ENCODE data around the gene AGAP5.
"Not testable (repeated sequence)": the region's sequence is repeated elsewhere in the genome, so short reads cannot be mapped to it uniquely, and the experiment has no call there.

The AGAP5 gene

GRCh38 chr10:73715179-73716156 lies 17.6 kb upstream of the AGAP5 start:
- H3K4me3 ChIP-seq (ENCODE audit: low read length in 2 of 2); H3K4me1 ChIP-seq (ENCODE audit: control insufficient read depth in 2 of 2, insufficient read depth in 2 of 2, low read length in 2 of 2); H3K9ac ChIP-seq (ENCODE audit: low read depth in 1 of 2, low read length in 2 of 2); H3K9me3 ChIP-seq (ENCODE audit: control insufficient read depth in 2 of 2, low read length in 2 of 2); H3K27me3 ChIP-seq (ENCODE audit: control insufficient read depth in 2 of 2, insufficient read depth in 2 of 2, low read length in 2 of 2); H3K27ac ChIP-seq (ENCODE audit: low read depth in 2 of 2, low read length in 2 of 2): not testable (repeated sequence)
- H3K36me3 ChIP-seq (ENCODE audit: control insufficient read depth in 2 of 2, insufficient read depth in 2 of 2, low read length in 2 of 2), result peaks cover 24 to 42% of the 10 kb centered on the region in 2 donors

DNA sequence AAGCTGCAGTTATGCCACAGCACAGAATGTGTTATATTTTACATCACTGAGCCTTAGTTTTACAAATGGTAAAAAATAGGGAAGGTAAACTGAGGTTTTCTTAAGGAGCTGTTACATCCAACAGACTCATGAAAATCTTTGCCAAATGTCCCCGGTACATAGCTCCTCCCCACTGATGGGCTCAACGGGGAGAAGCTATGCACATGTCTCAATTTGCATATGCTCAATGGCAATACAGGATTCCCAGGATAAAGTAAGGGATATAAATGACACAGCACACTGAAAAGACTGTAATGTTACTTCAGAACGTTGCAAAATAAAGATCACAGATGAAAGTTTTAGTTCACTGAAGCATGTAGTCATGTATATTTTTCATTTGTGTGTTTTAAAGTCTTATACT lies 16.6 kb upstream of the AGAP5 start:
- H3K4me1 ChIP-seq (ENCODE audit: control insufficient read depth in 2 of 2, insufficient read depth in 2 of 2, low read length in 2 of 2); H3K27ac ChIP-seq (ENCODE audit: low read depth in 2 of 2, low read length in 2 of 2); H3K27me3 ChIP-seq (ENCODE audit: control insufficient read depth in 2 of 2, insufficient read depth in 2 of 2, low read length in 2 of 2); H3K4me3 ChIP-seq (ENCODE audit: low read length in 2 of 2); H3K9ac ChIP-seq (ENCODE audit: low read depth in 1 of 2, low read length in 2 of 2); H3K9me3 ChIP-seq (ENCODE audit: control insufficient read depth in 2 of 2, low read length in 2 of 2): not testable (repeated sequence)
- peaks cover 26 to 41% of the 10 kb centered on the region in 2 donors for H3K36me3 ChIP-seq (ENCODE audit: control insufficient read depth in 2 of 2, insufficient read depth in 2 of 2, low read length in 2 of 2)

GRCh38 chr10:73713912-73714311 lies 16.0 kb upstream of the AGAP5 start:
- not testable (repeated sequence) for H3K9ac ChIP-seq (ENCODE audit: low read depth in 1 of 2, low read length in 2 of 2); H3K27me3 ChIP-seq (ENCODE audit: control insufficient read depth in 2 of 2, insufficient read depth in 2 of 2, low read length in 2 of 2); H3K4me3 ChIP-seq (ENCODE audit: low read length in 2 of 2); H3K27ac ChIP-seq (ENCODE audit: low read depth in 2 of 2, low read length in 2 of 2); H3K9me3 ChIP-seq (ENCODE audit: control insufficient read depth in 2 of 2, low read length in 2 of 2); H3K4me1 ChIP-seq (ENCODE audit: control insufficient read depth in 2 of 2, insufficient read depth in 2 of 2, low read length in 2 of 2)
- H3K36me3 ChIP-seq (ENCODE audit: control insufficient read depth in 2 of 2, insufficient read depth in 2 of 2, low read length in 2 of 2), result peaks cover 26 to 37% of the 10 kb centered on the region in 2 donors

GRCh38 chr10:73711683-73712082 lies 13.8 kb upstream of the AGAP5 start:
- H3K27me3 ChIP-seq (ENCODE audit: control insufficient read depth in 2 of 2, insufficient read depth in 2 of 2, low read length in 2 of 2); H3K27ac ChIP-seq (ENCODE audit: low read depth in 2 of 2, low read length in 2 of 2); H3K9me3 ChIP-seq (ENCODE audit: control insufficient read depth in 2 of 2, low read length in 2 of 2); H3K9ac ChIP-seq (ENCODE audit: low read depth in 1 of 2, low read length in 2 of 2); H3K4me1 ChIP-seq (ENCODE audit: control insufficient read depth in 2 of 2, insufficient read depth in 2 of 2, low read length in 2 of 2); H3K4me3 ChIP-seq (ENCODE audit: low read length in 2 of 2): not testable (repeated sequence)
- H3K36me3 ChIP-seq (ENCODE audit: control insufficient read depth in 2 of 2, insufficient read depth in 2 of 2, low read length in 2 of 2), result peaks cover 17 to 21% of the 10 kb centered on the region in 2 donors

- H3K9ac ChIP-seq (ENCODE audit: low read depth in 1 of 2, low read length in 2 of 2); H3K4me3 ChIP-seq (ENCODE audit: low read length in 2 of 2); H3K27ac ChIP-seq (ENCODE audit: low read depth in 2 of 2, low read length in 2 of 2); H3K27me3 ChIP-seq (ENCODE audit: control insufficient read depth in 2 of 2, insufficient read depth in 2 of 2, low read length in 2 of 2); H3K9me3 ChIP-seq (ENCODE audit: control insufficient read depth in 2 of 2, low read length in 2 of 2); H3K4me1 ChIP-seq (ENCODE audit: control insufficient read depth in 2 of 2, insufficient read depth in 2 of 2, low read length in 2 of 2): not testable (repeated sequence)
- peaks cover 6 to 13% of the 10 kb centered on the region in 2 donors for H3K36me3 ChIP-seq (ENCODE audit: control insufficient read depth in 2 of 2, insufficient read depth in 2 of 2, low read length in 2 of 2)
Observed at GRCh38 chr10:73708122-73708521, 10.2 kb upstream of the AGAP5 start.

DNA sequence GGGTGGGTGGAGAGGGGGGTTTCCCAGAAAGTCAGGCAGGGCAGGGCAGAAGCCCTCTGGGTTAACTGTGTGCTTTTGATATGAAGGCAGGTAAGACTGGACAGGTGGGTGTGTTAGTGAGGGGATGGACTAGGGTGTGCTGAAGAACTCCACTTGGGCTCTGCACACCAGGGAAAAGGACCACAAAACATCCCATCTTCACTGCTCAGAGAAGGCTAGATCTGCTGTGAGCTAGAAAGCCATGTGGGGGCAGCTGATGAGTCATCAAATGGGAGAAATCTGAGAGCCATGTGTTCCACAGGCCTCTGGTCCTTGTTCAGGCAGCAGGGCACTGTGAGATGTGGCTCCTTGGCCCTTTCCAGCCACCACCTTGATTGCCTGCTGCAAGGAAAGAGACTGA lies 9.7 kb upstream of the AGAP5 start:
- not testable (repeated sequence) for H3K9me3 ChIP-seq (ENCODE audit: control insufficient read depth in 2 of 2, low read length in 2 of 2); H3K4me3 ChIP-seq (ENCODE audit: low read length in 2 of 2); H3K27me3 ChIP-seq (ENCODE audit: control insufficient read depth in 2 of 2, insufficient read depth in 2 of 2, low read length in 2 of 2); H3K27ac ChIP-seq (ENCODE audit: low read depth in 2 of 2, low read length in 2 of 2); H3K4me1 ChIP-seq (ENCODE audit: control insufficient read depth in 2 of 2, insufficient read depth in 2 of 2, low read length in 2 of 2); H3K9ac ChIP-seq (ENCODE audit: low read depth in 1 of 2, low read length in 2 of 2)
- peaks cover 6 to 11% of the 10 kb centered on the region in 2 donors for H3K36me3 ChIP-seq (ENCODE audit: control insufficient read depth in 2 of 2, insufficient read depth in 2 of 2, low read length in 2 of 2)

DNA sequence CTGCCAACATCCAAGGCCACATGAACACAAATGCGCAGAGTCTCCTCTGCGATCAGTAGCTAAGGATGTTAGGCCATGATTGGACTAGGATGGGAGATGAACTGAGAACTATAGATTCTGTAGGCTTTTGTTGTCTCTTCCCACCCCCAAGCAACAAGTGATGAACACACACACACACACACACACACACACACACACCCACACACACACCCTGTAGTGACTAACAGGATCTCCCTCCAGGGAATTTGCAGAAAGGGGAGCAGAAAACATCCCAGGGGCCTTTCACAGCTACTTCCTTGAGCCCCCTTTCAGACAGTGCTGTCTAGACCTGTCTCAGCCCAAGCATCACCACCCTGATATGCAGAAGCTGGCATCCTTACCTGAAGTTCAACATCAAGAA lies 8.6 kb upstream of the AGAP5 start:
- not testable (repeated sequence) for H3K9me3 ChIP-seq (ENCODE audit: control insufficient read depth in 2 of 2, low read length in 2 of 2); H3K27me3 ChIP-seq (ENCODE audit: control insufficient read depth in 2 of 2, insufficient read depth in 2 of 2, low read length in 2 of 2); H3K4me1 ChIP-seq (ENCODE audit: control insufficient read depth in 2 of 2, insufficient read depth in 2 of 2, low read length in 2 of 2); H3K4me3 ChIP-seq (ENCODE audit: low read length in 2 of 2); H3K9ac ChIP-seq (ENCODE audit: low read depth in 1 of 2, low read length in 2 of 2); H3K27ac ChIP-seq (ENCODE audit: low read depth in 2 of 2, low read length in 2 of 2)
- peaks cover 6 to 11% of the 10 kb centered on the region in 2 donors for H3K36me3 ChIP-seq (ENCODE audit: control insufficient read depth in 2 of 2, insufficient read depth in 2 of 2, low read length in 2 of 2)

GRCh38 chr10:73705506-73706072 lies 7.7 kb upstream of the AGAP5 start:
- not testable (repeated sequence) for H3K27me3 ChIP-seq (ENCODE audit: control insufficient read depth in 2 of 2, insufficient read depth in 2 of 2, low read length in 2 of 2); H3K4me1 ChIP-seq (ENCODE audit: control insufficient read depth in 2 of 2, insufficient read depth in 2 of 2, low read length in 2 of 2); H3K9me3 ChIP-seq (ENCODE audit: control insufficient read depth in 2 of 2, low read length in 2 of 2); H3K27ac ChIP-seq (ENCODE audit: low read depth in 2 of 2, low read length in 2 of 2); H3K4me3 ChIP-seq (ENCODE audit: low read length in 2 of 2); H3K9ac ChIP-seq (ENCODE audit: low read depth in 1 of 2, low read length in 2 of 2)
- H3K36me3 ChIP-seq (ENCODE audit: control insufficient read depth in 2 of 2, insufficient read depth in 2 of 2, low read length in 2 of 2), result peaks cover 6 to 11% of the 10 kb centered on the region in 2 donors

DNA sequence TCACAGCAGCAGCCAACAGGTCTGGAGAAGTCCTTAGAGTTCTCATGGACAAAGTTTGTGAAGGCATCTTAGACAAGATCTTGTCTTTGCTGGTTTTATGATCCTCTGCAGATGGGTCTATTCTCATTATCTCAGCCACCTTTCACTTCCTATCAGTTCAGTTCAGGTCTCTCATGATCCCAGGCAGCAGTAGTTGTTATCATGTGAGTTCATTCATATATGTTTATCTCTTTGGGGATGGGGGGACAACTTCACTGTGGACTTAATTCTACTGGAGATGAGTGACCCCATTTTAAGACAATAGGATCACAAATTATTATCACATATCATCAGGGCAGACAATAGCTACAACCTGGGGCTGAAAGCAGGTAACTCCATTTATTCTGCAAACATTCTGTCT lies 6.0 kb upstream of the AGAP5 start:
- H3K27ac ChIP-seq (ENCODE audit: low read depth in 2 of 2, low read length in 2 of 2); H3K4me3 ChIP-seq (ENCODE audit: low read length in 2 of 2); H3K4me1 ChIP-seq (ENCODE audit: control insufficient read depth in 2 of 2, insufficient read depth in 2 of 2, low read length in 2 of 2); H3K27me3 ChIP-seq (ENCODE audit: control insufficient read depth in 2 of 2, insufficient read depth in 2 of 2, low read length in 2 of 2); H3K36me3 ChIP-seq (ENCODE audit: control insufficient read depth in 2 of 2, insufficient read depth in 2 of 2, low read length in 2 of 2); H3K9me3 ChIP-seq (ENCODE audit: control insufficient read depth in 2 of 2, low read length in 2 of 2); H3K9ac ChIP-seq (ENCODE audit: low read depth in 1 of 2, low read length in 2 of 2): not testable (repeated sequence)

GRCh38 chr10:73698819-73699218 lies 910 bp upstream of the AGAP5 start:
- H3K36me3 ChIP-seq (ENCODE audit: control insufficient read depth in 2 of 2, insufficient read depth in 2 of 2, low read length in 2 of 2); H3K4me1 ChIP-seq (ENCODE audit: control insufficient read depth in 2 of 2, insufficient read depth in 2 of 2, low read length in 2 of 2); H3K27ac ChIP-seq (ENCODE audit: low read depth in 2 of 2, low read length in 2 of 2); H3K9ac ChIP-seq (ENCODE audit: low read depth in 1 of 2, low read length in 2 of 2); H3K27me3 ChIP-seq (ENCODE audit: control insufficient read depth in 2 of 2, insufficient read depth in 2 of 2, low read length in 2 of 2); H3K4me3 ChIP-seq (ENCODE audit: low read length in 2 of 2); H3K9me3 ChIP-seq (ENCODE audit: control insufficient read depth in 2 of 2, low read length in 2 of 2): not testable (repeated sequence)

Data from mucosa of rectum (tissue), 2 donors.